Mesendoderm (in vitro differentiated cells): ENCODE data around the gene CCL8.
"Not testable (repeated sequence)": the region's sequence is repeated elsewhere in the genome, so short reads cannot be mapped to it uniquely, and the experiment has no call there.

Experiments used
- DNase-seq: peaks from one replicate; pipeline ENCODE4 v3.0.0; 2013
- H2AK5ac ChIP-seq: 2 replicates; pipeline ENCODE4 v1.6.1; 2013; ENCODE audit warnings: low read length, inconsistent platforms
- H2BK120ac ChIP-seq: 2 replicates; pipeline ENCODE4 v1.6.1; 2013; ENCODE audit warnings: low read depth, mild to moderate bottlenecking, low read length, moderate library complexity, mixed read lengths
- H2BK15ac ChIP-seq: replicated peaks from 2 replicates; pipeline ENCODE4 v1.6.1; 2013; ENCODE audit warnings: low read depth, mild to moderate bottlenecking, moderate library complexity
- H2BK5ac ChIP-seq: 2 replicates; pipeline ENCODE4 v1.6.1; 2013; ENCODE audit warnings: low read length, inconsistent platforms
- H3K18ac ChIP-seq: 2 replicates; pipeline ENCODE4 v1.6.1; 2013; ENCODE audit warnings: mild to moderate bottlenecking, low read length, mixed read lengths
- H3K23ac ChIP-seq: one replicate; pipeline ENCODE4 v1.6.1; 2013; ENCODE audit warnings: low read length
- H3K27ac ChIP-seq: 2 replicates; pipeline ENCODE4 v1.5.1; 2013; ENCODE audit warnings: low read depth, mild to moderate bottlenecking, inconsistent platforms, low read length, moderate library complexity
- H3K27me3 ChIP-seq: 2 replicates; pipeline ENCODE4 v1.6.1; 2013; ENCODE audit warnings: low read length, control low read depth, mild to moderate bottlenecking, inconsistent platforms; ENCODE audit not compliant: insufficient read depth, poor library complexity
- H3K36me3 ChIP-seq: 2 replicates; pipeline ENCODE4 v1.6.1; 2013; ENCODE audit warnings: low read length, inconsistent platforms; ENCODE audit not compliant: control insufficient read depth, insufficient read depth
- H3K4ac ChIP-seq: one replicate; pipeline ENCODE4 v1.6.1; 2013; ENCODE audit warnings: low read depth, mild to moderate bottlenecking, low read length, moderate library complexity
- H3K4me1 ChIP-seq: 2 replicates; pipeline ENCODE4 v1.6.1; 2013; ENCODE audit warnings: low read depth, low read length, inconsistent platforms; ENCODE audit not compliant: control insufficient read depth
- H3K4me2 ChIP-seq: 2 replicates; pipeline ENCODE4 v1.6.1; 2013; ENCODE audit warnings: low read length
- H3K4me3 ChIP-seq: 2 replicates; pipeline ENCODE4 v1.5.1; 2013; ENCODE audit warnings: mild to moderate bottlenecking, low read length
- H3K56ac ChIP-seq: one replicate; pipeline ENCODE4 v1.6.1; 2013; ENCODE audit warnings: low read length
- H3K79me1 ChIP-seq: 2 replicates; pipeline ENCODE4 v1.6.1; 2013; ENCODE audit warnings: low read length, inconsistent platforms
- H3K79me2 ChIP-seq: 2 replicates; pipeline ENCODE4 v1.6.1; 2013; ENCODE audit warnings: mild to moderate bottlenecking, low read length; ENCODE audit not compliant: control insufficient read depth, insufficient read depth
- H3K9ac ChIP-seq: 2 replicates; pipeline ENCODE4 v1.6.1; 2013; ENCODE audit warnings: low read length, inconsistent platforms
- H4K5ac ChIP-seq: one replicate; pipeline ENCODE4 v1.6.1; 2013; ENCODE audit warnings: low read length
- H4K8ac ChIP-seq: one replicate; pipeline ENCODE4 v1.6.1; 2013; ENCODE audit warnings: low read depth, mild to moderate bottlenecking, control low read depth, low read length, moderate library complexity
- WGBS: extraction: QIAGEN DNeasy Blood & Tissue Kit; methylation state at CpG from one replicate; pipeline ENCODE4 v1.1.7; 2013; ENCODE audit warnings: low lambda C conversion rate, missing lambda C conversion rate; ENCODE audit not compliant: insufficient coverage; ENCODE audit errors: extremely low coverage; 5-methylcytosine and 5-hydroxymethylcytosine counted together

The CCL8 gene

DNA sequence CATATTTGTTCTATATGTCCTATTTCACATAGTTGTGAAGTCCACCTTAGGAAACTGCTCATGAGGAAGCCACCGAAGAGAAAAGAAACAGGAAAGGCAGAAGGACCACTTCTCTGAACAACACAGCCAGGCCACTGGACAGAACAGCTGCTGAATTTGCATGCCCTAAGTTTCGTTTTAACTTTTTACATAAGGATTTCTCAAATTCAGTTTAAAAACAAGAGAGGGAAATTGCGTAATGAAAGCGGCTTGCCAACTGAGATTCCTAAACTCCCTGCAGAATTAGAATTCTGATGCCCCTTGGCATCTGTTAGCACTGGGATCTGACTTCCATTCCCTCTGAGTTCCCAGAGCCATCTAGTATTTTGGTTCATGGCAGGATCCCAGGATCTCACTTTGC lies 5.0 kb upstream of the CCL8 start:
- Histone ChIP-seq H3K23ac (no peak overlapping the region), H3K56ac (no peak overlapping the region), H3K79me1 (no peaks in the 10 kb centered on the region), H2AK5ac (no peak overlapping the region), H3K9ac (no peak overlapping the region), H2BK15ac (no peak overlapping the region), H3K4me2 (no peak overlapping the region), H3K27me3 (no peaks in the 10 kb centered on the region), H2BK5ac (no peak overlapping the region), H3K18ac (no peak overlapping the region), H3K27ac (no peak overlapping the region), H4K8ac (no peak overlapping the region), H4K5ac (no peak overlapping the region), H3K4ac (no peak overlapping the region), H2BK120ac (no peak overlapping the region), H3K4me1 (no peaks in the 10 kb centered on the region), H3K36me3 (no peaks in the 10 kb centered on the region), H3K4me3 (no peak overlapping the region), H3K79me2 (no peaks in the 10 kb centered on the region)
- no CpG with 5 or more reads among the region's 4 CpGs for WGBS
- no peak for DNase-seq

DNA sequence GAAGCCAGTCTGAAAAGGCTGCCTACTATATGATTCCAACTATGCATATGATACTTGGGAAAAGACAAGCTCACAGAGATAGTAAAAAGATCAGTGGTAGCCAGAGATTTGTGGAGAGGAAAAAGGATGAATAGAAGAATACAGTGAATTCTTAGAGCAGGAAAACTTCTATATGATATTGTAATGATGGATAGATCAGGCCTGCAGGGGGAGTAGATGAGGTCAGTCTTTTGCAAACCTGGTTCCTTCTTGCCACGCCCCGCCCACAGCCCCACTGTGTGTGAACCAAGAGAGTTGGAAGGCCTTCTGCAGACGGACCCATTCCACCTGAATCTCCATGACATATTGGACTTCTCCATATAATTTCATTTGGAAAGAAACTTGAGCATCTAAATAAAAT lies 761 bp upstream of the CCL8 start:
- Histone ChIP-seq H3K36me3 (no peaks in the 10 kb centered on the region), H3K27ac (no peak overlapping the region), H3K4ac (no peak overlapping the region), H3K9ac (no peak overlapping the region), H3K4me3 (no peak overlapping the region), H3K18ac (no peak overlapping the region), H2AK5ac (no peak overlapping the region), H3K56ac (no peak overlapping the region), H3K23ac (no peak overlapping the region), H4K5ac (no peak overlapping the region), H3K4me2 (no peak overlapping the region), H2BK15ac (no peak overlapping the region), H3K79me2 (no peaks in the 10 kb centered on the region), H3K79me1 (no peaks in the 10 kb centered on the region), H2BK120ac (no peak overlapping the region), H4K8ac (no peak overlapping the region), H2BK5ac (no peak overlapping the region), H3K27me3 (no peaks in the 10 kb centered on the region), H3K4me1 (no peaks in the 10 kb centered on the region)
- WGBS, result no CpG with 5 or more reads among the region's 3 CpGs
- DNase-seq, result peak; percentile 62

DNA sequence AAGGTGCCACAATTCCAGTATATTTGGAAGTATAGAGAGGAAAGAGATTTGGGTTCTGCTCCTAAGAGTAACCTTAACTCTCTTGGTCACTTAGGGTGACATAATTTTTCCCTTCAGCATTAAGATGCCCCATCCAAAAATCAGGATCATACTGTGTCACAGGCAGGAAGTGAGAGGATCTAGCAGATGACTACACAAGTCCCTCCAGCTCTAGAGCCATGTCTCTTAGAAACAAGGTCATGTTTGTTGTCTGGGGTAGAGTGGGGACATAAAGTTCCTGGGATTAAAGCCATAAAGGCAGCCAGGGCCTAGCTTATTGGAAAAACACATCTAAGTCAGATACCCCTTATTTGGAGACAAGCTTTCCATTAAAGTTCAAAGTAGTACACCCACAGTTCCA lies 2.7 kb downstream of the CCL8 start:
- no peak overlapping the region for H3K4ac ChIP-seq
- H3K4me2 ChIP-seq, result no peak overlapping the region
- no peak overlapping the region for H4K5ac ChIP-seq
- H2AK5ac ChIP-seq, result no peak overlapping the region
- H3K18ac ChIP-seq, result no peak overlapping the region
- no peaks in the 10 kb centered on the region for H3K79me1 ChIP-seq
- no peaks in the 10 kb centered on the region for H3K79me2 ChIP-seq
- no peak overlapping the region for H3K23ac ChIP-seq
- no peak overlapping the region for H2BK120ac ChIP-seq
- no peaks in the 10 kb centered on the region for H3K27me3 ChIP-seq
- no peak overlapping the region for H2BK15ac ChIP-seq
- no peak overlapping the region for H2BK5ac ChIP-seq
- no peak overlapping the region for H3K56ac ChIP-seq
- no peaks in the 10 kb centered on the region for H3K36me3 ChIP-seq
- H3K4me3 ChIP-seq, result no peak overlapping the region
- no peak overlapping the region for H3K27ac ChIP-seq
- no peak overlapping the region for H3K9ac ChIP-seq
- H3K4me1 ChIP-seq, result no peaks in the 10 kb centered on the region
- no peak overlapping the region for H4K8ac ChIP-seq
- DNase-seq, result no peak

DNA sequence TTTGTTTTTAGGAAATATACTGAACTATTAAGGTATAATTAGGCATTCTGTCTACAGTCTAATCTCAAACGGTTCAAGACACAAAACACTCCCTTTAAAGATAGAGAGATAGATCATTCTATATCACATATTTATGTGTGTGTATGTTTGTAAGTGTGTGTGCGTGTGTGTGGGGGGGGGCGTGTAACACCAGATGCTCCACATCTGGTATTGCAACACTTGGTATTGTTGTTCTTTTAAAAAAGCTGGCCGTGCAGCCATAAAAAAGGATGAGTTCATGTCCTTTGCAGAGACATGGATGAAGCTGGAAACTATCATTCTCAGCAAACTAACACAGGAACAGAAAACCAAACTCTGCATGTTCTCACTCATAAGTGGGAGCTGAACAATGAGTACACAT lies 8.3 kb downstream of the CCL8 start:
- no CpG with 5 or more reads among the region's 4 CpGs for WGBS

DNA sequence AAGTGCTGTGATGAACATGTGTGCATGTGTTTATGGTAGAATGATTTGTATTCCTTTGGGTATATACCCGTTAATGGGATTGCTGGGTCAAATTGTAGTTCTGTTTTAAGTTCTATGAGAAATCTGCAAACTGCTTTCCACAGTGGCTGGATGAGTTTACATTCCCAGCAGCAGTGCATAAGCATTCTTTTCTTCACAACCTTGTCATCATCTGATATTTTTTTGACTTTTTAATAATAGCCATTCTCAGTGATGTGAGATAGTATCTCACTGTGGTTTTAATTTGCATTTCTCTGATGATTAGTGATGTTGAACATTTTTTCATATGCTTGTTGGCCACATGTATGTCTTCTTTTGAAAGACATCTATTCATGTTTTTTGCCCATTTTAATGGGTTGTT lies 18.5 kb downstream of the CCL8 start:
- no peak overlapping the region for H2BK5ac ChIP-seq
- no peak overlapping the region for H2AK5ac ChIP-seq
- no CpG with 5 or more reads among the region's 1 CpG for WGBS
- H4K5ac ChIP-seq, result no peak overlapping the region
- no peak overlapping the region for H3K23ac ChIP-seq
- H3K27me3 ChIP-seq, result no peaks in the 10 kb centered on the region
- H3K18ac ChIP-seq, result no peak overlapping the region
- H3K9ac ChIP-seq, result no peak overlapping the region
- H3K4me2 ChIP-seq, result no peak overlapping the region
- H4K8ac ChIP-seq, result no peak overlapping the region
- H3K56ac ChIP-seq, result no peak overlapping the region
- no peak overlapping the region for H3K27ac ChIP-seq
- no peak overlapping the region for H3K4me3 ChIP-seq
- H3K79me1 ChIP-seq, result no peaks in the 10 kb centered on the region
- DNase-seq, result no peak
- H2BK120ac ChIP-seq, result no peak overlapping the region
- no peak overlapping the region for H2BK15ac ChIP-seq
- H3K79me2 ChIP-seq, result no peaks in the 10 kb centered on the region
- no peaks in the 10 kb centered on the region for H3K4me1 ChIP-seq
- H3K4ac ChIP-seq, result no peak overlapping the region
- no peaks in the 10 kb centered on the region for H3K36me3 ChIP-seq

More for the DNA sequence above, 8.3 kb downstream of the CCL8 start:
- H3K79me1 ChIP-seq, DNase-seq, H3K4ac ChIP-seq, H3K23ac ChIP-seq, H2BK15ac ChIP-seq, H3K56ac ChIP-seq, H3K18ac ChIP-seq, H4K5ac ChIP-seq, H2BK120ac ChIP-seq, H3K4me3 ChIP-seq, H2AK5ac ChIP-seq, H3K4me2 ChIP-seq, H3K79me2 ChIP-seq, H2BK5ac ChIP-seq, H3K4me1 ChIP-seq, H3K9ac ChIP-seq, H4K8ac ChIP-seq, H3K36me3 ChIP-seq, H3K27ac ChIP-seq, H3K27me3 ChIP-seq: not testable (repeated sequence)

DNA sequence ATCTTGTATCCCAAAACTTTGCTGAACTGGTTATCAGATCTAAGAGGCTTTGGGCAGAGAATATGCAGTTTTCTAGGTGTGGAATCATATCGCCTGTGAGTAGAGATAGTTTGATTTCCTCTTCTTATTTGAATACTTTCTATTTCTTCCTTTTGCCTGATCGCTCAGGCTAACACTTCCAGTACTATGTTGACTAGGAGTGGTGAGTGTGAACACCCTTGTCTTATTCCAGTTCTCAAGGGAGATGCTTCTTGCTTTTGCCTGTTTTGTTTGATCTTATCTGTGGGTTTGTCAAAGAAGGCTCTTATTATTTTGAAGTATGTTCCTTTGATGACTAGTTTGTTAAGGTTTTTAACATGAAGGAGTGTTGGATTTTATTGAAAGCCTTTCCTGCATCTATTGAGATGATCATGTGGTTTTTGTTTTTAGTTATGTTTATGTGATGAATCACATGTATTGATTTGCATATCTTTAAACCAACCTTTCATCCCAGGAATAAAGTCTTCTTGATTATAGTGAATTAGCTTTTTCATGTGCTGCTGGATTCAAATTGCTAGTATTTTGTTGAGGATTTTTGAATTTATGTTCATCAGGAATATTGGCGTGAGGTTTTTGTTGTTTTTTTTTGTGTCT lies 20.0 kb downstream of the CCL8 start:
- H3K56ac ChIP-seq, result no peak overlapping the region
- no peak overlapping the region for H4K5ac ChIP-seq
- WGBS, result no CpG with 5 or more reads among the region's 3 CpGs
- no peak overlapping the region for H3K9ac ChIP-seq
- no peak overlapping the region for H3K4me3 ChIP-seq
- H3K79me1 ChIP-seq, result no peaks in the 10 kb centered on the region
- H2BK120ac ChIP-seq, result no peak overlapping the region
- no peaks in the 10 kb centered on the region for H3K79me2 ChIP-seq
- H3K27me3 ChIP-seq, result no peaks in the 10 kb centered on the region
- H4K8ac ChIP-seq, result no peak overlapping the region
- no peak overlapping the region for H3K18ac ChIP-seq
- DNase-seq, result no peak
- H3K27ac ChIP-seq, result no peak overlapping the region
- H3K4me2 ChIP-seq, result no peak overlapping the region
- H3K23ac ChIP-seq, result no peak overlapping the region
- no peak overlapping the region for H2BK5ac ChIP-seq
- H3K36me3 ChIP-seq, result no peaks in the 10 kb centered on the region
- H2AK5ac ChIP-seq, result no peak overlapping the region
- no peak overlapping the region for H2BK15ac ChIP-seq
- no peaks in the 10 kb centered on the region for H3K4me1 ChIP-seq
- no peak overlapping the region for H3K4ac ChIP-seq
